Osteocyte (in vitro differentiated cells): Measurements from ENCODE around the gene LARP7. TPM values are rescaled to one million over a fixed set of nuclear protein-coding genes. Genes with fewer than 3 reads are reported as not detected.
A peak's percentile ranks its signal among the peaks of the same experiment; 100 is the strongest.
"Not testable (repeated sequence)": the region's sequence is repeated elsewhere in the genome, so short reads cannot be mapped to it uniquely, and the experiment has no call there.

Experiments used
- DNase-seq: peaks from one replicate; pipeline ENCODE4 v3.0.0; 2021; ENCODE audit warnings: mixed read lengths; ENCODE audit not compliant: unreplicated experiment; ENCODE audit errors: extremely low spot score
- H3K27ac Mint-ChIP-seq: one replicate; pipeline ENCODE4 v1.8.0; 2021; ENCODE audit warnings: mild to moderate bottlenecking, mixed read lengths; ENCODE audit not compliant: unreplicated experiment
- H3K27me3 Mint-ChIP-seq: one replicate; pipeline ENCODE4 v1.8.0; 2021; ENCODE audit warnings: mixed read lengths; ENCODE audit not compliant: unreplicated experiment
- H3K36me3 Mint-ChIP-seq: one replicate; pipeline ENCODE4 v1.8.0; 2021; ENCODE audit warnings: mixed read lengths; ENCODE audit not compliant: unreplicated experiment
- H3K4me1 Mint-ChIP-seq: one replicate; pipeline ENCODE4 v1.8.0; 2021; ENCODE audit warnings: mixed read lengths; ENCODE audit not compliant: unreplicated experiment
- H3K4me3 Mint-ChIP-seq: one replicate; pipeline ENCODE4 v1.8.0; 2021; ENCODE audit warnings: mild to moderate bottlenecking, moderate library complexity, mixed read lengths; ENCODE audit not compliant: unreplicated experiment
- H3K9me3 Mint-ChIP-seq: one replicate; pipeline ENCODE4 v1.8.0; 2021; ENCODE audit warnings: mixed read lengths; ENCODE audit not compliant: unreplicated experiment
- CTCF ChIP-seq: fragments of 200-600 bp; sonication (generic); IDR thresholded peaks from 2 replicates; pipeline ENCODE4 v1.5.0; 2021; ENCODE audit warnings: antibody characterized with exemption, mild to moderate bottlenecking, moderate library complexity
- microRNA-seq: library from miRNA; unstranded; fragments of <30 nt; microRNA quantifications from one replicate; pipeline ENCODE4 v1.1.0, GENCODE V29; 2020; ENCODE audit not compliant: unreplicated experiment
- total RNA-seq: library from RNA; stranded (reverse); gene quantifications from 2 replicates; pipeline ENCODE4 v1.2.1, GENCODE V29; 2021

The LARP7 gene
- total RNA-seq, 1 donor from 2014 or later, result 43.3 TPM

GRCh38 chr4:112704991-112705845 lies 68.3 kb downstream of the LARP7 start:
- no peaks in the 10 kb centered on the region for H3K36me3 Mint-ChIP-seq
- H3K27ac Mint-ChIP-seq, result no peak overlapping the region
- peak overlapping the region; percentile 70 for H3K4me3 Mint-ChIP-seq
- TF ChIP-seq CTCF, result no peak
- no peak for DNase-seq
- H3K4me1 Mint-ChIP-seq, result peaks cover 10% of the 10 kb centered on the region
- H3K9me3 Mint-ChIP-seq, result no peaks in the 10 kb centered on the region
- H3K27me3 Mint-ChIP-seq, result peaks cover 67% of the 10 kb centered on the region

GRCh38 chr4:112705891-112706839 lies 69.2 kb downstream of the LARP7 start:
- H3K27ac Mint-ChIP-seq, H3K9me3 Mint-ChIP-seq, DNase-seq, H3K36me3 Mint-ChIP-seq: not testable (repeated sequence)
- Mint-ChIP-seq H3K4me1 (peaks cover 10% of the 10 kb centered on the region), H3K27me3 (peaks cover 61% of the 10 kb centered on the region), H3K4me3 (peak overlapping the region; percentile 77)

- peaks cover 10% of the 10 kb centered on the region for H3K4me1 Mint-ChIP-seq
- H3K36me3 Mint-ChIP-seq, result no peaks in the 10 kb centered on the region
- H3K27me3 Mint-ChIP-seq, result peaks cover 59% of the 10 kb centered on the region
- peak overlapping the region; percentile 77 for H3K4me3 Mint-ChIP-seq
- no peaks in the 10 kb centered on the region for H3K9me3 Mint-ChIP-seq
- no peak overlapping the region for H3K27ac Mint-ChIP-seq
- no peak for DNase-seq
- TF ChIP-seq CTCF, result no peak
Measured at GRCh38 chr4:112706840-112707207, 69.9 kb downstream of the LARP7 start.

Small RNA genes within 50 kb of the gene (microRNA-seq; reads per million reads assigned to microRNA genes)
- gene MIR302A, result 641 reads per million, percentile 76 among the genes with 10 or more reads in this experiment
- 293 reads per million, percentile 67 among the genes with 10 or more reads in this experiment for gene MIR302B
- 973 reads per million, percentile 78 among the genes with 10 or more reads in this experiment for gene MIR302C
- 153 reads per million, percentile 56 among the genes with 10 or more reads in this experiment for gene MIR302D
- not detected for gene MIR367

Other genes with a start within 250 kb of the LARP7 start
- gene NEUROG2, start 121.0 kb upstream of the LARP7 start, total RNA-seq, result not detected in 2 replicates
- 5.6 and 6.8 TPM in 2 replicates for gene ZGRF1, start 234 bp upstream of the LARP7 start, total RNA-seq